G401 (cell line): ENCODE data around the gene SLIT1. TPM values are rescaled to one million over a fixed set of nuclear protein-coding genes. Genes with fewer than 3 reads are reported as not detected.
A peak's percentile ranks its signal among the peaks of the same experiment; 100 is the strongest.

Source experiments
- DNase-seq: peaks from one replicate; pipeline ENCODE4 v3.0.0-alpha.2; 2015; ENCODE audit warnings: low spot score
- in situ Hi-C: cut with HindIII; loops from 2 replicates; pipeline ENCODE4 v1.10.0; 2016; ENCODE audit warnings: low sequenced_read_pairs, mixed read lengths
- total RNA-seq: library from RNA; depleted of rRNA; stranded (reverse); fragments of >200 nt; shearing (Covaris generic); gene quantifications from 2 replicates; pipeline ENCODE4 v1.2.3, GENCODE V29; 2014

Gene SLIT1
- total RNA-seq, 1 experiment from 2014 or later, result 0.20 TPM

DNA sequence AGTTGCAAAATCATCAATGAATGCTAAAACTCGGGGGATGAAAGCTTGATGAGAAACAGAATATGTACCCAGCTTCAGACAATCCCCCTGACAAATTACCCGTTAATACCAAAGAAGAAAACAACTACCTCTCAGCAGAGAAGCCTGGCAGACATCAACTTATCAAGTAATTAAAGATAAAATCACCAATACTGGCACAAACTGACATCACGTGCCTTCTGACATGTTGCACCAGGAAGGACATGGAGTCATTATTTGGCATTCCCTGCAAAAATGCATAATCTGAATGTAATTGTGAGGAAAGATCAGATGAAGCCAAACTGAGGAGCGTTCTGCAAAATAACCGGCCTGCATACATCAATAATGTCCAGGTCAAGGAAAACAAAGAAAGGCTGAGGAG is 7.7 kb downstream of the SLIT1 start:
- in situ Hi-C loops, result no loop called here
- no peak for DNase-seq

DNA sequence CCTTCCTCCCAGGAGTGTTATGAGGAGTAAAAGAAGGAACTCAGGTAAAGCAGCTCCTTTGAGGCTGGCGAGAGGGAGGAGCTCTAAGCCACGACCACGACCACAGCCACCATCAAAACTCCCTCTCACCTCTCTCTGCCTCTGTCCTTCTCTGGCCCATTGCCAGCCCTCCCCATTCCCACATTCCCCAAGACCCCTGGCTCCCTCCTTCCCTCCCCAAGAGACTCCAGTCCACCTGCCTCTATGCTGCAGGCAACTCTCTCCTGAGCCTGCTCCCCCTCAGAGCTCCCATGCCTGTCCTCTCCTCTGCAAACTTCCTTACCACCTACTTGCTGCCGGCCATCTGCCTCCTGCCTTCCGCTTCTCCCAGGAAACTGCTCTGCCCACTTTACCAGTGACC is 9.5 kb downstream of the SLIT1 start:
- DNase-seq, result no peak
- in situ Hi-C loops, result no loop called here

DNA sequence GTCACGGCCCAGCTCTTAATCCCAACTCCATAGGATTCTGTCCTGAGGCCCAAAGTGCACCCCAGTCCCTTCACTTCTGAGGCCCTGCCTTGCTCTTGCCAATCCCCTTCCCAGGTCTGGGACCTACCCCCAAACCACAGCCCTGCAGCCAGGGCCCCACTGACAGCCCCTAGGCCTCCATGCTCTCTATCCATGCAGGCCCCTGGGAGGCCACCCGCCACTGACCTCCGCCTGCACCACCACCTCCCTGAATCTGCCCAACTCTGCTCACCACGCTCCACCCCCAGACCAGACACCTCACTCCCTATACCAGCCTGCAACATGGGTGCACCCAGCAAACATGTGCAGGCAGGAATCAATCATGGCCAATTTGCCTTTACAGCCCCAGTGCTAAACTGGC is 10.2 kb downstream of the SLIT1 start:
- no peak for DNase-seq
- in situ Hi-C loops, result no loop called here

DNA sequence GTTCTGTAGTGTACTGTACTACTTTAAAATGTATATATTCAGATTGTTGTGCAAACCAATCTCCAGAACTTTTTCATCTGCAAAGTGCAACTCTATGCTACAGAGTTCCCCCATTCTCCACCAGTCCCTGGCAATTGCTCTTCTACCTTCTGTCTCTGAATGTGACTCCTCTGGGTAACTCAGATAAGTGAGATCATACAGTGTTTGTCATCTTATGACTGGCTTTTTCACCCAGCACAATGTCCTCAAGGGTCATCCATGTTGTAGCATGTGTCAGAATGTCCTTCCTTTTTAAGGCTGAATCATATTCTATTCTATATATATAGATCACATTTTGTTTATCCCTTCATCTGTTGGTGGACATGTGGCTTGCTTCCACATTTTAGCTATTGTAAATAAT is 10.8 kb downstream of the SLIT1 start:
- in situ Hi-C loops, result no loop called here
- no peak for DNase-seq

DNA sequence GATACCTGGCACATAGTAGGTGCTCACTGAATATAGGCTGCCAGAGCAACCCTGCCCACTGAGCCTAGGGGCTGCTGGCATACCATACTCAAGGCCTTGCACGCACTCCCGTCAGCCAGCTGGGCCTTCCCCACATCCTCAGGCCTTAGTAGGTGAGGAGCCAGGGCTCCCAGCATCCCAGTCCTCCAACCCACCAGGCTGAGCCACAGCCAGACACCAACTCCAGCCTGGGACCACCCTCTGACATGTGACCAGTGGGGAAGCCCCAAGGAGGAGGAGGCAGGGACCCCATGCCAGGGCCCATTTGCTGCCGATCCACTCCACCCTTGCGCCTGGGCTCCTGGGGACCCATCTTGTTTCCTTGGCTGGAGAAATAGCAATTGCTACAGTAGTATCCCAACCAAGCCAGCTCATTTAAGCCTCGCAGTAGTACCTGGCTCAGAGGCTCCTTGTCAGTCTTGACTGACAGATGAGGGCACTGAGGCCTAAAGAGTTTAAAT is 11.4 kb downstream of the SLIT1 start:
- no peak for DNase-seq

DNA sequence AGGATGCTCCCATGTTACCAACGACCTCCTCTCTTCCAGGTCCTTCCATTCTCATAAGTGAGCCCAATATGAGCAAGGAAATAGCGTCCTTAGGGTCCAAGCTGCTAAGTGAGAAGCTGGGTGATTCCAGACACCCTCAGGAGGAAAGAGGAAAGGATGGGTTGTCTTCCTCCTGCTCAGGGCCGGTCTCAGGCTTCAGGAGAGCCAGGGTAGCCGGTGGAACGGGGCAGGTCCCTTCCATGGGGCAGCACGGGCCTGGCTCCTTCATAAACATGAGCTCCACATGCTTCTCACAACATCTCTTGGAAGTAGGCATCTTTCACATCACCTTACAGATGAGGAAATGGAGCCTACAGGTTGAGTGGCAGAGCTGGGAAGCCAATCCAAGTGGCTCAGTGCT is 12.7 kb downstream of the SLIT1 start:
- in situ Hi-C loops, result no loop called here
- no peak for DNase-seq

More for the DNA sequence above, 11.4 kb downstream of the SLIT1 start:
- in situ Hi-C loops, result no loop called here

DNA sequence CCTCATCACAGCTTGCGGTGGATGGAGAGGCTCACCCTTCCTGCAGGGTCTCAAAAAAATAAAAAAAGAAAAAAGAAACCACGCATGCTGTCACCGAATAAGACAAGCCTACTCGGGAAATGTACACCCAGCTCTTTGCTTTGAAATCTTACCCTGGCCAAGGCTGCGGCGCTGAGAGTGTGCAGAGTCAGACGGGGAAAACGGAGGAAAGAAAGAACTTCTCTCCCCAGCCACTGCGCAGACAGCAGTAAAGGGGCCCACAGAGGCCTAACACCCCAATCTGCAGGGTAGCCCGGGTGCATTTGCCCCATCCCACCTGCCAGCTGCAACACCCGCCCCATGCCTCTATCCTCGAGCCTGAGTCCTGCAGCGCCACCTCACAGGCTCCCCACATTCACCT is 14.8 kb downstream of the SLIT1 start:
- in situ Hi-C loops, result no loop called here

DNA sequence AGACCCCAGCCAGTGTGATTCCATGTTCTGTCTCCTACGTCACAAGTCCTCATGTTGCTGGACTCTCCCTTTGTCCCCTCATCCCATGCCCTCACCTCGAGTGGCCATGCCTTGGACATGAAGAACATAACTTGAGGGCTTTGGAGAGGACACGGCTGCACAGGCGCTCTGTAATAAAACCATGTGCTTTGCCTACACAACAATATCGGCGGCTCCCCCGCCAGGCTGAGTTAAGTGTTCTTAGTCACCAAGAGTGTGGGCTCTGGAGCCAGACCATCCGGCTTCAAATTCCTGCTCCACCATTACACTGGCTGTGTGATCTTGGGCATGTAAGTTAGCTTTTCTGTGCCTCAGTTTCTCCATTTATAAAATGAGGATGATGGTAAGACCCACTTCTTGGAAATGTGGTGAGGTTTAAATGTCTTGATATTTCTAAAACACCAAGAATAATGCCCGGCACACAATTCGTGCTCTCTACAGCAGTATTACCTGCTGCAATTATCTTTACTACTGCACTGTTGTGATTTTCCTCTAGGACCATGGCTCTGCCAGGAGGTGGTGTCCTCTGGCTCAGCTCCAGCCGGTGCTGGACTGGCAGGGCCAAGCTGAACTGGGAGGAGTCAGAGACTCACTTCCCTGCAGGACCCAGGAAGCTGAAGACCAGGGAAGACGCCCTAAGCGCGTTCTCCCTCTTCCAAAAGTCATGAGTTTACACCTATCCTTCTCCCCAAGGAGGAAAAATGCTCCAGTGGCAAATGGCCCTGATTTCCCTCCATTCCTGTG is 15.7 kb downstream of the SLIT1 start:
- DNase-seq, result peak; percentile 59
- in situ Hi-C loops, result no loop called here

More for the DNA sequence above, 14.8 kb downstream of the SLIT1 start:
- DNase-seq, result no peak

DNA sequence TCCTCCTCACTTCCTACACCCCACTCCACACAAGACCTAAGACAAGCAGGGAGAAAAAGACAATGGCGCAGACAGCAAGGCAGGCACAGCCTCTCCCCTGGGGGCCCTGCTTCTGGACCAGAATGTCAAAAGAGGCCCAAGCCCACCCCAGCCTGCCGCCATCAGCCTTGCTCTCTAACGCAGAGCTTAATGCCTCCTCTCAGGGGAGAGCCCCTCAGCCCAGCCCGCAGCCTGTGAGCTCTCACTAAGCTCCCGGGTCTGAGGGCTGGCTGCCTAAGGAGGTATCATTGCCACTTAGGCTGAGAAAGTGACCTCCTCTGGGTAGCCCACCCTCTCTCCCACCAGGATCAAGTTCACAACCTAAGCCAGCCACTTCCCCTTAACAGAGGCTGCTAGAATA is 16.7 kb downstream of the SLIT1 start:
- no peak for DNase-seq

DNA sequence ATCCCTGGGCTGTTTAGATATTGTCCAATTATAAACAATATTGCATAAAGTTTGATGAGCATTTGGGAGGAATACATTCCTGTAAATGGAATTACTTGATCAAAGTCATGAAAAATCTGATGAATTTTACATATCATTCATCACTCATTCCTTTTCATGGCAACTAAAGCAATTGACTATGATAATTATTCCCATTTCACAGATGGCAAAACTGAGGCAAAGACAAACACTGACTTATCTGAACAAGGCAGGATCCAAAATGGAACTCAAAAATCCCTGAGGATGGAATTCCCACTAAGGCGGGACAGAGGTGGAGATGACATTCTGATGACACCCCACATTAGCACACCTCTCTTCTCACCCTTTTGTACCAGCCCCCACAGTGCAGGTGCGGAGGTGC is 17.1 kb downstream of the SLIT1 start:
- no peak for DNase-seq
- in situ Hi-C loops, result no loop called here

More for the DNA sequence above, 16.7 kb downstream of the SLIT1 start:
- in situ Hi-C loops, result no loop called here

DNA sequence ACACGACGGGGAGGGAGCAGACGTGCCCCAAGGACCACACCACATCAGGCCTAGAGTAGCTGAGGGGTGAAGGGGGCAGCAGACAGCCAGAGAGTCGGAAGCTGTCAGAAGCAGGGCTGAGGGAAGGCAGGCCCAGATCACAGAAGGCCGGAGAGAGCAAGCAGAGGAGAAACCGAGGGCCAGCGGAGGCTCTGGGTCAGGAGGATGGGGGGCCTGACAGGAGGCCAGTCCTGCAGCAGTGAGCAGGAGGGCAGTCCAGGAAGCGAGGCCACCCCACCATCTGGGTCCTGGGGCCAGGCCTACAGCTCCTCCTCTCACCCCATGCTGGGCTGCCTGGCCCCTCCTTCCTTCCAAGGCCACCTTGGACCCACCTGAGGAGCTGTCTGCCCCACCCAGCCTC is 20.3 kb downstream of the SLIT1 start:
- in situ Hi-C loops, result no loop called here
- DNase-seq, result no peak

DNA sequence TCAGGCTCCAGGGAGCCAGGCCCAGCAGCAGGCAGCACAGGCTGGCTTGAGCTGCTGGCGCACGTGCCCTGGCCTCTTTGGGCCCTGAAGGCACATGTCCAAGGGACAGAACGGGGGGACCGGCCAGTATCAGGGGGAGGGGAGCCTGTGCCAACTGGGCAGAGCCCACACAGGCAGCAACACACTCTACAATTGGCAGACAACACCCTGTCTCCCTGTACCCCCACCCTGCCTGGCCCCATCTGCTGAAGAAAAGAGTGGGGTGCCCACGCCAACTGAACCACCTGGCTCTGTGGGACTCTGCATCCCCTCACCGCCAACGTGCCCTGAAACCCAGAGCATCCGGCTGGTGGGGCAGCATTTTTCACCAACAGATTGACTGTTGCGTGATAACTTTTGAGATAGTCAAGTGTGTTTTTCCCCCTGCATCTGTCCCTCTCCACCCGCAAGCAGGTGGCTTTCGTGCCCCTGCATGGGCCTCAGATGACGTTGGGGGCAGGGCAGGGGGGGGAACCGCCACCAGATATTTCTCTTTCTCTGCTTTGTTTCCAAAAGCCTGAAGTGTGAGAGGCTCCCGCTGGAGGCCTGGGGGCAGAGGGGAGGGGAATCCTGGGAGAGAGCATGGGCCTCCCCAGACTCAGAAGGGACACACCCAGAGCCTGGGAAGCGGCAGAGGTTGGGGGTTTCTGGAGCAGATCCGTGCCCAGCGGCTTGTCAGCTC is 21.8 kb downstream of the SLIT1 start:
- no peak for DNase-seq
- in situ Hi-C loops, result no loop called here

DNA sequence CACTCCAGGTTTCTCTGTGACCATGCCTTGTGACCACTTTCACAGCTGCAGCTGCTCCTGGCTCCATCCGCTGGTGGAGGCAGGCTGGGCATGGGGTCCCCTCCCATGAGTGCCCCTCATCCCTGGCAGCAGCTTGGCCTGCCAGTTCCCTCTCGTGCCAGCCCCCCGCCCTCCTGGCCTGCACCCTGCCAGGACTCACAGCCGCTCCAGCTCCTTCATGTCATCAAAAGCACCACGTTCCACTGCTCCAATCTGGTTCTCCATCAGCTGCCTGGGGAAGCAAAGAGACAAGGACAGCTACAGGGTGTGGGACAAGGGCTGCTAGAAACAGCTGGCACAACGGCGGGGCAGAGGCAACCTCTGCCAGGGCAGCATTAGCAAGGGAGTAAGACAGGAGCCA is 22.6 kb downstream of the SLIT1 start:
- in situ Hi-C loops, result no loop called here
- no peak for DNase-seq

DNA sequence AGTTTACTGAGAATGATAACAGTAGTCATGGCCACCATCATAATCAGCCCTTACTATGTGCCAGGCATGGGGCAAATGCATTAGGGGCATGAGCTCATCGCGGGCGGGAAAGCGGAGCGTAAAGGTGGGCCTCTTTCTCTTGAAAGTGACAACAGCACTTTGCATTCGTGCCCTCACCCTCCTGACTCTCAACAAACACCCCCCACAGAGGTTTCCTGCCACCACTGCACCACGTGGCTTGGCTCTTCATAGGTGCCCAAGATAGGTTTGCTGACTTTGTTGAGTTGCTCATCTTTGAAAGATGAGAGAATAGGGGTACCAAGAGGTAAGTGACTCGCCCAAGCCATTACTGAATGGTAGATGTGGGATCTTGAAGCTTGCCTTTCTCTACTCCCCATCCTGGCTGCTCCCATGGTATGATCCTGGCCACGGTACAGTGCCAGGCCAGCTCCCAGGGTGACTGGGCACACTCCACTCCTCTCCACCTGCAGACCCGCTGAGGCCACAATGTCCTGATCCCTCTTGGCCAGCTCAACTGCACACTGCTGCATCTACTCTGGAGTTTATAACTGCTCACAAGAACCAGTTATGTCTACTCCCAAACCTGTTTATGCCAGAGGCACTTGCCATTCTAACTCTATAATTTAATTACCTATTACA is 26.0 kb downstream of the SLIT1 start:
- peak; percentile 72 for DNase-seq
- in situ Hi-C loops, result no loop called here

DNA sequence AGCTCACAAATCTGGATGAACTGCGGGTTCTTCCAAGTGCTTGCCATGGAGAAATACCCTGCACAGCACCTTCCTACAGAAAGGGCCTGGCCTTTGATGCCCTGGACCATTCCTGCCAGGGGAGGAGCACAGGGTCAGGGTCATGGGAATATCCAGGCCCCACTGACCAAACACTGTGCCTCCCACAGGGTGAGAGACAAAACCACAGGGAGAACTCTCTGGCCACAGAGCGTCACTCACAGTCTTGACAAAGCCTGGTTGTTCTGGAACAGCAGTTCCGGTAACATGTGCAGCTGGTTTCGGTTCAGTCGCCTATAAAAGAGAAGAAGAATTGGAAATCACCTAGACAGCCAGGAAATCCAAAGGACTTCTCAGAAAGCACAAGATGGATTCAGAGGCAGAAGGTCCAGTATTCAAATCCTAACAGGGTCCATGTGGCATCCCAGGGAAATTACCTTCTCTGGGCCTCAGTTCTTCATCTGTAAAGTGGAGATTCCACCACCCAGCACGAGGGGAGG is 28.1 kb downstream of the SLIT1 start:
- no peak for DNase-seq
- in situ Hi-C loops, result no loop called here

DNA sequence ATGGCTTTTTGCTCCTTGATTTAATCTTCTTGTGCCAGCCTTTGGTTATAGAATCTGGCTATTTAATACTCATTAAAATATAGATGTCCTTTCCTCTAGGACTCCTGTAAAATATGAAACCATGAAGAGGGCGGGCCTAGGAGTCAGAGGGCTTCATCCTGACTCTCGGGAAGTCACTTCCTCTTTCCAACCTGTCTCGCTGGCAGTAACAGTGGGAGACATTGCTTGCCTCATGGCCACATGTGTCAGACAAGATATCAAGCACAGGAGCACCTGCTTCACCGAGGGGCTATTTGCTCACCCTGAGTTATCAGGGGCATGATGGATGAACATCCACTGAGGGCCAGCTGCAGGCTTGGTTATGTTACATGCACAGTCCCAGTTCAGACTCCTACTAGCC is 31.0 kb downstream of the SLIT1 start:
- DNase-seq, result no peak
- in situ Hi-C loops, result no loop called here

DNA sequence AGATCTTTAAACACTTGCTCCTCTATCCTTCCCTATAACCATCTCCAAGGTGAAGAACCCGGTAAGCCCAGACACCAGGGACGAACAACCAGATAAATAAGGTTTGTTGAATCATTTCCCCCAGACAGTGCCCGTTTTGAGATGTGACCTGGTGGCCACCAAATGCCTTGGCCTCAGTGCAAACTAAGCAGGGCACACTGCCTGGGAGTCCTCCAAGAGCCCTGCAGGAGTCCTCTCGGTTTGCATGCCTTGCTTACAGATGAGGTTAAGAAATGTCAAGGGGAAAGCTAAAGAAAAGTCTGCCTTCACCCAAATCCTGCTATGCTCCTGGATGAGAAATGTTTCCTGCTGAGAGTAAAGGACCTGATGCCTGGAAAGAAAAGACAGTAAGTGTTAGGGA is 31.6 kb downstream of the SLIT1 start:
- in situ Hi-C loops, result no loop called here

DNA sequence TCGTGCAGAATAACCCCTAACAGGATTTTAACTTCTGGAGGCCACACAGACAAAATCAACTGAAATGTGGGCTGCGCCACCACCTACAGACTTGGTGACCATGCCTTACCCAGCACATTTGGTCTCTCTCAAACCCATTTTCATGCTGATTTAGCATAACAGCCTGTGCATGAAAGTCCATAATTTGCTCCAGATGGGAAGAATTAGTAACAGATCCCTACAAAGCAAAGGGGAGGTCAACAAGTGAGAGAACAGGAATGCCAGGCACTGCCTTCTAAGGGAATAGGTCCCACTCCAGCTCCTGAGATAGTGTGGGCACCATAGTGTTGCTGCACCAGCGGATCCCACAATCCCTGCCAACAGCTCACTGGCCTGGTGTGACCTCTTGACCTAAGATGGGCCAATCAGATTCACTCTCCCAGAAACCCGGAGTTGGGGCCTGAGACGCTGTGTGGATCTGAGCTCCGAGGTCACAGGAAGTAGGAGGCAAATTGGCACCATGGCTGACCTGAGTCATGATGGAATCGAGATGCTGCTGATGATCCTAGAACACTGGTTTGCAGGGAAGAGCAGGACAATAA is 32.4 kb downstream of the SLIT1 start:
- in situ Hi-C loops, result no loop called here
- DNase-seq, result no peak

More for the DNA sequence above, 31.6 kb downstream of the SLIT1 start:
- DNase-seq, result peak; percentile 56

DNA sequence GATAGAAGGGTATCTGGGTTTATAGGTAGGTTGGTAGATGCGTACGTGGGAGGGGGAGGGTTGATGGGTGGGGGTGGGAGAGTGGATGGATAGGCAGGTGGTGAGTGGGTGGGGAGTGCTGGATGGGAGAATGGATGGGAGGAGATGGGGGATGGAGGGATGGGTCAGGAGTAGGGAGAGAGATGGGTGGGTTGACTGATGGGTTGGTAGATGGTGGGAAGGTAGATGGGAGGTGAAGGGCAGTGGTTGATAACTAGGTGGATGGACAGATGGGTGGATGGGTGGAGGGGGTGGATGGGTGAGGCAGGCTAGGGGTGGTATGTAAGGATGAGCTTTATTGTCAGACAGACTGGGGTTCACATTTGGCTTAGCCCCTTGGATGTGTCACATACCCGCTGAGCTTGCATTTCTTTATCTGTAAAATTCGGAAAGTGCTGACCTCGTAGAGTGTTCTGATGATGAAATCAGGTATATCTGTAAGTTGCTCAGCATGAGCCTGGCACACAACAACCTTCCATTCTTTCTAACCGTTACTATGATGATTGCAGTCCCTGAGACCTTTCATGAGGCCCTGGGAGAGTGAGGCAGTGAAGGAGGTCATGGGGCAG is 34.3 kb downstream of the SLIT1 start:
- in situ Hi-C loops, result no loop called here

More for the DNA sequence above, 34.3 kb downstream of the SLIT1 start:
- DNase-seq, result no peak
